ACHN (cell line): ENCODE results near the gene UBR1.
"Not testable (repeated sequence)": the region's sequence is repeated elsewhere in the genome, so short reads cannot be mapped to it uniquely, and the experiment has no call there.

Source experiments
- DNase-seq: peaks from one replicate; pipeline ENCODE4 v3.0.0-alpha.2; 2015
- in situ Hi-C: cut with HindIII; loops from 2 replicates; pipeline ENCODE4 v1.10.0; 2017; ENCODE audit warnings: low sequenced_read_pairs, low pct_ligation_motif_present, low pct_unique_long_range_greater_than_20kb

UBR1 gene

GRCh38 chr15:43081283-43081682, 24.6 kb downstream of the UBR1 start:
- in situ Hi-C loops: no loop called here
- DNase-seq: no peak

GRCh38 chr15:43071451-43071850, 34.4 kb downstream of the UBR1 start:
- DNase-seq: no peak
- in situ Hi-C loops: no loop called here

GRCh38 chr15:43070893-43071292, 34.9 kb downstream of the UBR1 start:
- in situ Hi-C loops: no loop called here
- DNase-seq: no peak

GRCh38 chr15:43070249-43070648, 35.6 kb downstream of the UBR1 start:
- in situ Hi-C loops: no loop called here
- DNase-seq: no peak

- in situ Hi-C loops: no loop called here
- no peak for DNase-seq
Observed at GRCh38 chr15:43067717-43068461, 37.9 kb downstream of the UBR1 start.

- in situ Hi-C loops: no loop called here
- DNase-seq: no peak
Observed at GRCh38 chr15:43056696-43057095, 49.1 kb downstream of the UBR1 start.

GRCh38 chr15:43052860-43053259, 53.0 kb downstream of the UBR1 start:
- DNase-seq: no peak
- in situ Hi-C loops: no loop called here

- in situ Hi-C loops: no loop called here
- DNase-seq: no peak
Observed at GRCh38 chr15:43048935-43049334, 56.9 kb downstream of the UBR1 start.

- in situ Hi-C loops: no loop called here
Observed at GRCh38 chr15:43046484-43046883, 59.4 kb downstream of the UBR1 start.

GRCh38 chr15:43042885-43043284, 63.0 kb downstream of the UBR1 start:
- DNase-seq: no peak
- in situ Hi-C loops: no loop called here

More at GRCh38 chr15:43046484-43046883, 59.4 kb downstream of the UBR1 start:
- DNase-seq: no peak

GRCh38 chr15:43041085-43041484, 64.8 kb downstream of the UBR1 start:
- in situ Hi-C loops, DNase-seq: not testable (repeated sequence)

- DNase-seq, in situ Hi-C loops: not testable (repeated sequence)
Observed at GRCh38 chr15:43035240-43035639, 70.6 kb downstream of the UBR1 start.

GRCh38 chr15:43029476-43029875, 76.4 kb downstream of the UBR1 start:
- in situ Hi-C loops: no loop called here
- no peak for DNase-seq

GRCh38 chr15:43025150-43025549, 80.7 kb downstream of the UBR1 start:
- in situ Hi-C loops: no loop called here
- DNase-seq: no peak

- DNase-seq, in situ Hi-C loops: not testable (repeated sequence)
Observed at GRCh38 chr15:43014671-43015070, 91.2 kb downstream of the UBR1 start.

- DNase-seq: no peak
- in situ Hi-C loops: no loop called here
Observed at GRCh38 chr15:43009206-43009605, 96.6 kb downstream of the UBR1 start.

GRCh38 chr15:43008150-43008549, 97.7 kb downstream of the UBR1 start:
- in situ Hi-C loops: no loop called here
- DNase-seq: no peak

- in situ Hi-C loops: no loop called here
- DNase-seq: no peak
Observed at GRCh38 chr15:43007551-43007950, 98.3 kb downstream of the UBR1 start.

GRCh38 chr15:43006991-43007390, 98.8 kb downstream of the UBR1 start:
- DNase-seq: no peak
- in situ Hi-C loops: no loop called here

- in situ Hi-C loops: not testable (repeated sequence)
Observed at GRCh38 chr15:43004886-43005595, 100.8 kb downstream of the UBR1 start.

More at GRCh38 chr15:43004886-43005595, 100.8 kb downstream of the UBR1 start:
- not testable (repeated sequence) for DNase-seq
